ENCODE data around the gene TSEN54.
A peak's percentile ranks its signal among the peaks of the same experiment; 100 is the strongest.

The TSEN54 gene

DNA sequence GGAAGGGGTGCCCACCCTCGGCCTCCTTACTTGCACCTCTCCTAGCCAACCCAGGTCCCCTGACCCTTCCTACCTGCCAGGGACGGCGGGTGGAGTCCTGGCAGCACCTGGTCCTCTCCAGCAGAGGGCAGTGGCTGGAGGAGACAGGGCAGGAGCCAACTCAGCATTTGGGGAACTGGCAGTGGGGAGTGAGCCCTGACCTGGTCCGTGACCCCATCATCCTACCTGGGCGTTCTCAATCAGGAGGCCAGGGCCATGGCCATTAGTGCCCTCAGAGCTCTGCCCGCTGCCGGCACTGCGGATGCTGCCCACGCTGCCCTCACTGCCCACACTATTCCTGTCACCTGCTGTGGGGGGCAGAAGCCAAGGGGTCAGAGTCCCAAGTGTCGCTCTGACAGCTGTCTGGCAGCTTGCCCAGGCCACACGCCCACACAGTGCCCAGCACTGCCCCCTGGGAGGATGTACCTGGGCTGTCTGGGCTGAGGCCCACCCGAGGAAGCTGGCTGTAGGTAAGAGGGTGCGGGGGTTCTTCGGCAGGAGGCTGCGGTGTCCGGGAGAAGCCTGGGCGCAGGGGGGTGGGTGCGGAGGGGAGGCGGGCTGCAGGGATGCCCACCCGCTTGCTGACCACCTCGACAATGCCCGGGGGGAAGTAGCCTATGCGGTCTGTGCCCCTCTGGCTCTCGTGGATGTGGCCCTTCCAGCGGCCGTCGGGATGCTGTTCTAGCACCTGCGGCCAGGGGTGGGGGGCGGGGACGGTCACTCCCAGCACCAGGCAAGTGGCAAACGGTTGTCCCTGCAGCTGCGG lies 11.8 kb upstream of the TSEN54 start:
- no peaks in the 10 kb centered on the region for H3K9me3 ChIP-seq (ENCODE audit: control extremely low read depth in 1 of 5, control insufficient read depth in 4 of 5, insufficient read depth in 2 of 5, low read depth in 1 of 5, low read length in 4 of 5)
- H3K36me3 ChIP-seq (ENCODE audit: control insufficient read depth in 4 of 4, insufficient read depth in 4 of 4, low read length in 3 of 4), result peaks cover 0 to 35% (median 19%) of the 10 kb centered on the region in 4 experiments
- 90% methylated on average over 24 of the region's 32 CpGs for WGBS (ENCODE audit: insufficient coverage)
- DNase-seq, result peak; percentile 36 to 50 (median 38)
- no peaks in the 10 kb centered on the region for H3K27me3 ChIP-seq (replicated peaks in 2 of 5; ENCODE audit: control insufficient read depth in 4 of 5, insufficient read depth in 5 of 5, low read length in 4 of 5)
- POLR2A ChIA-PET, result interaction anchor here (0.7 kb wide), 1 partner anchor 83 kb away, joined by 5 read pairs; no protein-coding TSS in a partner anchor
- no peak overlapping the region for H3K4me3 ChIP-seq (ENCODE audit: control insufficient read depth in 1 of 7, extremely low read depth in 1 of 7, insufficient read depth in 4 of 7, low read depth in 2 of 7, low read length in 6 of 7)
- H3K27ac ChIP-seq (ENCODE audit: insufficient read depth in 1 of 2, low read depth in 1 of 2, low read length in 2 of 2, poor library complexity in 1 of 2, severe bottlenecking in 2 of 2), result no peak overlapping the region
- H3K4me1 ChIP-seq (ENCODE audit: control extremely low read depth in 1 of 4, control insufficient read depth in 4 of 4, insufficient read depth in 4 of 4, low read length in 3 of 4), result peaks cover 0 to 5% (median 2%) of the 10 kb centered on the region in 4 experiments
- CTCF ChIA-PET, result interaction anchor here (0.7 to 1.9 kb wide), 9 partner anchors 9 to 87 kb away, joined by 3 to 6 read pairs (median 3); partner anchors contain the start of gene TMEM94

DNA sequence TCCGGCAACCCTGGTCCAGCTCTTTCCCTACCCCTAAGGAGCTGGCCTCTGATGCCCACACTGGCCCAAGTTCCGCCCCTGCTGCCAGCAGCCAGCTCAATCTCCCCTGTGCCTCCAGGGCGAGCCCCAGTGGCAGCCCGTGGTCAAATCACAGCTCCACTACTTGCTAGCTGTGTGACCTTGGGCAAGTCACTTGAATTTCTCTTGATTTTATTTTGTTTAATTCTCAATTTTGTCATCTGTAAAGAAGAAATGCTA lies 11.2 kb upstream of the TSEN54 start:
- DNase-seq, result no peak
- ChIA-PET POLR2A (no interaction called here), CTCF (interaction anchor here (0.8 to 1.6 kb wide), 5 partner anchors 10 to 86 kb away, joined by 3 to 5 read pairs (median 3); partner anchors contain the start of gene TMEM94)
- Histone ChIP-seq H3K27me3 (replicated peaks in 2 of 5; ENCODE audit: control insufficient read depth in 4 of 5, insufficient read depth in 5 of 5, low read length in 4 of 5) (no peaks in the 10 kb centered on the region), H3K9me3 (ENCODE audit: control extremely low read depth in 1 of 5, control insufficient read depth in 4 of 5, insufficient read depth in 2 of 5, low read depth in 1 of 5, low read length in 4 of 5) (no peaks in the 10 kb centered on the region), H3K36me3 (ENCODE audit: control insufficient read depth in 4 of 4, insufficient read depth in 4 of 4, low read length in 3 of 4) (peaks cover 0 to 30% (median 15%) of the 10 kb centered on the region in 4 experiments), H3K4me1 (ENCODE audit: control extremely low read depth in 1 of 4, control insufficient read depth in 4 of 4, insufficient read depth in 4 of 4, low read length in 3 of 4) (peaks cover 0 to 1% (median 0%) of the 10 kb centered on the region in 4 experiments), H3K27ac (ENCODE audit: insufficient read depth in 1 of 2, low read depth in 1 of 2, low read length in 2 of 2, poor library complexity in 1 of 2, severe bottlenecking in 2 of 2) (no peak overlapping the region), H3K4me3 (ENCODE audit: control insufficient read depth in 1 of 7, extremely low read depth in 1 of 7, insufficient read depth in 4 of 7, low read depth in 2 of 7, low read length in 6 of 7) (no peak overlapping the region)
- WGBS (ENCODE audit: insufficient coverage), result 98% methylated on average over 4 of the region's 4 CpGs

GRCh38 chr17:75505640-75506039 lies 10.7 kb upstream of the TSEN54 start:
- H3K4me3 ChIP-seq (ENCODE audit: control insufficient read depth in 1 of 7, extremely low read depth in 1 of 7, insufficient read depth in 4 of 7, low read depth in 2 of 7, low read length in 6 of 7), result no peak overlapping the region
- H3K27me3 ChIP-seq (replicated peaks in 2 of 5; ENCODE audit: control insufficient read depth in 4 of 5, insufficient read depth in 5 of 5, low read length in 4 of 5), result no peaks in the 10 kb centered on the region
- peaks cover 0 to 26% (median 9%) of the 10 kb centered on the region in 4 experiments for H3K36me3 ChIP-seq (ENCODE audit: control insufficient read depth in 4 of 4, insufficient read depth in 4 of 4, low read length in 3 of 4)
- no peak for DNase-seq
- H3K4me1 ChIP-seq (ENCODE audit: control extremely low read depth in 1 of 4, control insufficient read depth in 4 of 4, insufficient read depth in 4 of 4, low read length in 3 of 4), result no peaks in the 10 kb centered on the region
- ChIA-PET CTCF (interaction anchor here (0.8 to 1.6 kb wide), 3 partner anchors 14 to 78 kb away, joined by 3 to 5 read pairs (median 4); partner anchors contain the start of gene TMEM94), POLR2A (no interaction called here)
- no peaks in the 10 kb centered on the region for H3K9me3 ChIP-seq (ENCODE audit: control extremely low read depth in 1 of 5, control insufficient read depth in 4 of 5, insufficient read depth in 2 of 5, low read depth in 1 of 5, low read length in 4 of 5)
- no peak overlapping the region for H3K27ac ChIP-seq (ENCODE audit: insufficient read depth in 1 of 2, low read depth in 1 of 2, low read length in 2 of 2, poor library complexity in 1 of 2, severe bottlenecking in 2 of 2)
- 95% methylated on average over 13 of the region's 15 CpGs for WGBS (ENCODE audit: insufficient coverage)

GRCh38 chr17:75506134-75506533 lies 10.2 kb upstream of the TSEN54 start:
- Histone ChIP-seq H3K27ac (ENCODE audit: insufficient read depth in 1 of 2, low read depth in 1 of 2, low read length in 2 of 2, poor library complexity in 1 of 2, severe bottlenecking in 2 of 2) (no peak overlapping the region), H3K4me1 (ENCODE audit: control extremely low read depth in 1 of 4, control insufficient read depth in 4 of 4, insufficient read depth in 4 of 4, low read length in 3 of 4) (no peaks in the 10 kb centered on the region), H3K27me3 (replicated peaks in 2 of 5; ENCODE audit: control insufficient read depth in 4 of 5, insufficient read depth in 5 of 5, low read length in 4 of 5) (no peaks in the 10 kb centered on the region), H3K9me3 (ENCODE audit: control extremely low read depth in 1 of 5, control insufficient read depth in 4 of 5, insufficient read depth in 2 of 5, low read depth in 1 of 5, low read length in 4 of 5) (no peaks in the 10 kb centered on the region), H3K36me3 (ENCODE audit: control insufficient read depth in 4 of 4, insufficient read depth in 4 of 4, low read length in 3 of 4) (peaks cover 0 to 21% (median 6%) of the 10 kb centered on the region in 4 experiments), H3K4me3 (ENCODE audit: control insufficient read depth in 1 of 7, extremely low read depth in 1 of 7, insufficient read depth in 4 of 7, low read depth in 2 of 7, low read length in 6 of 7) (peak overlapping the region in 1 of 7 experiments; percentile 1)
- ChIA-PET POLR2A (no interaction called here), CTCF (no interaction called here)
- 83% methylated on average over 20 of the region's 21 CpGs for WGBS (ENCODE audit: insufficient coverage)
- DNase-seq, result no peak

GRCh38 chr17:75506888-75507287 lies 9.4 kb upstream of the TSEN54 start:
- ChIA-PET CTCF (no interaction called here), POLR2A (no interaction called here)
- Histone ChIP-seq H3K36me3 (ENCODE audit: control insufficient read depth in 4 of 4, insufficient read depth in 4 of 4, low read length in 3 of 4) (peaks cover 0 to 20% (median 5%) of the 10 kb centered on the region in 4 experiments), H3K4me1 (ENCODE audit: control extremely low read depth in 1 of 4, control insufficient read depth in 4 of 4, insufficient read depth in 4 of 4, low read length in 3 of 4) (no peaks in the 10 kb centered on the region), H3K9me3 (ENCODE audit: control extremely low read depth in 1 of 5, control insufficient read depth in 4 of 5, insufficient read depth in 2 of 5, low read depth in 1 of 5, low read length in 4 of 5) (no peaks in the 10 kb centered on the region), H3K27me3 (replicated peaks in 2 of 5; ENCODE audit: control insufficient read depth in 4 of 5, insufficient read depth in 5 of 5, low read length in 4 of 5) (no peaks in the 10 kb centered on the region), H3K27ac (ENCODE audit: insufficient read depth in 1 of 2, low read depth in 1 of 2, low read length in 2 of 2, poor library complexity in 1 of 2, severe bottlenecking in 2 of 2) (no peak overlapping the region), H3K4me3 (ENCODE audit: control insufficient read depth in 1 of 7, extremely low read depth in 1 of 7, insufficient read depth in 4 of 7, low read depth in 2 of 7, low read length in 6 of 7) (no peak overlapping the region)
- 97% methylated on average over 19 of the region's 20 CpGs for WGBS (ENCODE audit: insufficient coverage)
- DNase-seq, result no peak

DNA sequence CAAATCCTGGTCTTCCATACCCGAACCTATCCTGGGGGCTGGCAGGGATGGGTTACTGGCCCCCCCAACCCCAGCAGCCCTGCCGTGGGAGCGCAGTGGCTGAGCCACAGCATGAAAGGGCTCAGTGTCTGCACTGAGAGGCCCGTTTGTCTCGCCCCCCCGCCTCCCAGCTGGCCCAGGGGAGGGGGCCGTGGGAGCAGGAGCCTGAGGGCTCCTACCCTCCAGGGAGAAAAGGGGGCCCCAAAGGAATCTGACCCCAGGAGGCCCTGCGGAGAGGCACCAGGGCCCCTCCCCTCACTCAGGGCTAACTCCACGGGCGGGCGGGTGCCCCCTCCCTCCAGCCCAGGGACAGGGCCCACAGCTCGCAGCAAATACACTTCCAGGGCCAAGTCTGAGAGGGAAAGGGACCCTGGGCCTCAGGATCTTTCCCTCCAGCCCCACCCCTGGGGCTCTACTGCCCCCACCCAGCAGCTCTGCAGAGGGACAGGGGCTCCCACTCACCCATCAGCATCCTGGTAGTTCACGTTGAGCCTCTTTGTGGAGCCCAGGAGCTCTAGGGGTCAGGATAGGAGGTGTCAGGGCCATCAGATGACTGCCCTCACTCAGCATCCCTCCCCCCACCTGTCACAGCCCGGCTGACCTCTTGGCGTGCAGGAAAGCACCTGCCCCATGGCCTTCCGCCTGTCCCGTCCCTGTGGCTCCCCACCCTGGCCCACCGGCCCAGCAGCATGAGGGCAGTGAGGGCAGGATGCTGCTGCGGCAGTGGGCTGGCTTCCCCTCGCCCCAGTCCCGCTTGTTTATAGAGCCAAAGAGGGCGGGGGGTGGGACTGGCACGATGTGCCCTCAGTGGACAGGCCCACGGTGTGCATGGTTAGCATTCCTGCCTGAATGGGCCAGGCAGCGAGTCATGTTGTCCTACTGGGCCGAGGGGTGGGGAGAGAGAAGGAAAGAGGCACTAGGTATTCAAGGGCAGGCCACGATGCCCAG lies 8.3 kb upstream of the TSEN54 start:
- DNase-seq, result no peak
- 95% methylated on average over 22 of the region's 27 CpGs for WGBS (ENCODE audit: insufficient coverage)
- no peak overlapping the region for H3K27ac ChIP-seq (ENCODE audit: insufficient read depth in 1 of 2, low read depth in 1 of 2, low read length in 2 of 2, poor library complexity in 1 of 2, severe bottlenecking in 2 of 2)
- H3K9me3 ChIP-seq (ENCODE audit: control extremely low read depth in 1 of 5, control insufficient read depth in 4 of 5, insufficient read depth in 2 of 5, low read depth in 1 of 5, low read length in 4 of 5), result no peaks in the 10 kb centered on the region
- no peaks in the 10 kb centered on the region for H3K4me1 ChIP-seq (ENCODE audit: control extremely low read depth in 1 of 4, control insufficient read depth in 4 of 4, insufficient read depth in 4 of 4, low read length in 3 of 4)
- H3K27me3 ChIP-seq (replicated peaks in 2 of 5; ENCODE audit: control insufficient read depth in 4 of 5, insufficient read depth in 5 of 5, low read length in 4 of 5), result no peaks in the 10 kb centered on the region
- peaks cover 0 to 20% (median 3%) of the 10 kb centered on the region in 4 experiments for H3K36me3 ChIP-seq (ENCODE audit: control insufficient read depth in 4 of 4, insufficient read depth in 4 of 4, low read length in 3 of 4)
- CTCF ChIA-PET, result interaction anchor here (0.7 to 1.0 kb wide), 3 partner anchors 10 to 64 kb away, joined by 3 to 4 read pairs (median 3); no protein-coding TSS in a partner anchor
- H3K4me3 ChIP-seq (ENCODE audit: control insufficient read depth in 1 of 7, extremely low read depth in 1 of 7, insufficient read depth in 4 of 7, low read depth in 2 of 7, low read length in 6 of 7), result no peak overlapping the region
- POLR2A ChIA-PET, result no interaction called here
